HepG2 (cell line): ENCODE data around the gene MRFAP1L1. TPM values are rescaled to one million over a fixed set of nuclear protein-coding genes. Genes with fewer than 3 reads are reported as not detected.
A peak's percentile ranks its signal among the peaks of the same experiment; 100 is the strongest.

Experiments used
- ARID5B ChIP-seq: IDR thresholded peaks from 2 replicates; pipeline ENCODE4 v1.4.0; 2020; ENCODE audit warnings: mild to moderate bottlenecking, missing genetic modification reagents
- ARNT ChIP-seq: fragments of 450-650 bp; IDR thresholded peaks from 2 replicates; pipeline ENCODE4 v1.6.1; 2017
- ATM ChIP-seq: fragments of 450-650 bp; IDR thresholded peaks from 2 replicates; pipeline ENCODE4 v1.7.1; 2017; ENCODE audit warnings: mild to moderate bottlenecking, borderline replicate concordance
- ATRX ChIP-seq: sonication (generic); formaldehyde crosslinking; IDR thresholded peaks from 2 replicates; pipeline ENCODE4 v1.4.0; 2020; ENCODE audit warnings: missing genetic modification reagents, borderline replicate concordance
- BRF2 ChIP-seq: sonication (generic); formaldehyde crosslinking; IDR thresholded peaks from 2 replicates; pipeline ENCODE4 v1.8.1; 2022; ENCODE audit warnings: mild to moderate bottlenecking, missing genetic modification reagents
- FOXM1 ChIP-seq: sonication (generic); formaldehyde crosslinking; IDR thresholded peaks from 2 replicates; pipeline ENCODE4 v1.5.0; 2020; ENCODE audit warnings: missing genetic modification reagents
- IRF9 ChIP-seq: sonication (generic); formaldehyde crosslinking; IDR thresholded peaks from 2 replicates; pipeline ENCODE4 v1.8.0; 2022; ENCODE audit warnings: missing genetic modification reagents, mild to moderate bottlenecking, borderline replicate concordance
- MED13 ChIP-seq: sonication (generic); formaldehyde crosslinking; IDR thresholded peaks from 2 replicates; pipeline ENCODE4 v1.5.0; 2020; ENCODE audit warnings: missing genetic modification reagents
- NFKB2 ChIP-seq: sonication (generic); formaldehyde crosslinking; IDR thresholded peaks from 2 replicates; pipeline ENCODE4 v1.4.0; 2020; ENCODE audit warnings: missing genetic modification reagents, borderline replicate concordance
- PHB2 ChIP-seq: fragments of 450-650 bp; IDR thresholded peaks from 2 replicates; pipeline ENCODE4 v1.6.1; 2018; ENCODE audit not compliant: partially characterized antibody
- PHF21A ChIP-seq: sonication (generic); formaldehyde crosslinking; IDR thresholded peaks from 2 replicates; pipeline ENCODE4 v1.5.0; 2020; ENCODE audit warnings: mild to moderate bottlenecking, missing genetic modification reagents
- ZBTB46 ChIP-seq: sonication (generic); formaldehyde crosslinking; IDR thresholded peaks from 2 replicates; pipeline ENCODE4 v1.4.0; 2020; ENCODE audit warnings: mild to moderate bottlenecking, missing genetic modification reagents, borderline replicate concordance
- ZNF230 ChIP-seq: sonication (generic); formaldehyde crosslinking; IDR thresholded peaks from 2 replicates; pipeline ENCODE4 v1.4.0; 2020; ENCODE audit warnings: mild to moderate bottlenecking, missing genetic modification reagents
- ZNF574 ChIP-seq: sonication (generic); formaldehyde crosslinking; IDR thresholded peaks from 2 replicates; pipeline ENCODE4 v1.4.0; 2020; ENCODE audit warnings: missing genetic modification reagents
- ZNF704 ChIP-seq: sonication (generic); formaldehyde crosslinking; IDR thresholded peaks from 2 replicates; pipeline ENCODE4 v1.8.1; 2023; ENCODE audit warnings: mild to moderate bottlenecking, inconsistent platforms, moderate library complexity, missing genetic modification reagents, borderline replicate concordance
- polyA plus RNA-seq, 8 experiments: library from polyadenylated mRNA; depleted of rRNA in 3 of 8; stranded (reverse) in 7 of 8; unstranded in 1 of 8; fragments of >200 nt; fragmentation: Illumina TruSeq in 4 of 8; extraction: Trizol in 4 of 8; gene quantifications; 2 replicates each; pipeline versions ENCODE4 v1.2.1 to v1.2.3, GENCODE V29; 2011 to 2016; ENCODE audit warnings: low read depth in 4 of 8, missing spikeins in 1 of 8, mixed read lengths in 1 of 8; ENCODE audit not compliant: insufficient read depth in 1 of 8
- total RNA-seq, 5 experiments: library from RNA; depleted of rRNA; stranded (reverse); fragments of >200 nt; fragmentation: Illumina TruSeq; extraction: Trizol; gene quantifications; 2 replicates each; pipeline ENCODE4 v1.2.3, GENCODE V29; 2016; ENCODE audit warnings: low read depth in 1 of 5

MRFAP1L1 gene
- total and polyA plus RNA-seq, 2 of the 13 experiments (the other 11 are each of a cell fraction or from before 2014, with no cell fraction given), result 44.8 to 76.6 TPM

- TF ChIP-seq IRF9 (CRISPR knock-in tag) (peak; percentile 85; the same call in 1 of the 2 replicates), ATRX (CRISPR knock-in tag) (no peak), ATM (no peak), ARNT (no peak), PHF21A (CRISPR knock-in tag) (peak; percentile 95), ZBTB46 (CRISPR knock-in tag) (no peak), MED13 (CRISPR knock-in tag) (peak; percentile 81; the same call in 1 of the 2 replicates), FOXM1 (no peak), BRF2 (CRISPR knock-in tag) (0 out of 2 replicates have a peak, but pooled peaks have one; percentile 44), PHB2 (no peak), NFKB2 (no peak; the same call in 1 of the 2 replicates), ZNF230 (CRISPR knock-in tag) (peak; percentile 35; the same call in 1 of the 2 replicates), ZNF574 (CRISPR knock-in tag) (peak; percentile 86), ARID5B (CRISPR knock-in tag) (peak; percentile 97), ZNF704 (peak; percentile 69; the same call in 1 of the 2 replicates)
Measured at GRCh38 chr4:6755088-6755753, 45.6 kb upstream of the MRFAP1L1 start (continued).
